H54 (cell line): ENCODE measurements around the gene PTMA.

ENCODE experiments used
- DNase-seq: peaks from one replicate; pipeline ENCODE4 v3.0.0; 2011; ENCODE audit warnings: low spot score, mixed read lengths; ENCODE audit not compliant: insufficient read length
- FAIRE-seq: peaks from 3 replicates; lab custom pipeline; 2011; peaks lifted over from hg19 to GRCh38; lab: Jason Lieb, UNC
- POLR2A ChIP-seq: IDR thresholded peaks from 2 replicates; pipeline ENCODE4 v1.6.1; 2011; ENCODE audit warnings: low read depth, mild to moderate bottlenecking, low read length

The PTMA gene

DNA sequence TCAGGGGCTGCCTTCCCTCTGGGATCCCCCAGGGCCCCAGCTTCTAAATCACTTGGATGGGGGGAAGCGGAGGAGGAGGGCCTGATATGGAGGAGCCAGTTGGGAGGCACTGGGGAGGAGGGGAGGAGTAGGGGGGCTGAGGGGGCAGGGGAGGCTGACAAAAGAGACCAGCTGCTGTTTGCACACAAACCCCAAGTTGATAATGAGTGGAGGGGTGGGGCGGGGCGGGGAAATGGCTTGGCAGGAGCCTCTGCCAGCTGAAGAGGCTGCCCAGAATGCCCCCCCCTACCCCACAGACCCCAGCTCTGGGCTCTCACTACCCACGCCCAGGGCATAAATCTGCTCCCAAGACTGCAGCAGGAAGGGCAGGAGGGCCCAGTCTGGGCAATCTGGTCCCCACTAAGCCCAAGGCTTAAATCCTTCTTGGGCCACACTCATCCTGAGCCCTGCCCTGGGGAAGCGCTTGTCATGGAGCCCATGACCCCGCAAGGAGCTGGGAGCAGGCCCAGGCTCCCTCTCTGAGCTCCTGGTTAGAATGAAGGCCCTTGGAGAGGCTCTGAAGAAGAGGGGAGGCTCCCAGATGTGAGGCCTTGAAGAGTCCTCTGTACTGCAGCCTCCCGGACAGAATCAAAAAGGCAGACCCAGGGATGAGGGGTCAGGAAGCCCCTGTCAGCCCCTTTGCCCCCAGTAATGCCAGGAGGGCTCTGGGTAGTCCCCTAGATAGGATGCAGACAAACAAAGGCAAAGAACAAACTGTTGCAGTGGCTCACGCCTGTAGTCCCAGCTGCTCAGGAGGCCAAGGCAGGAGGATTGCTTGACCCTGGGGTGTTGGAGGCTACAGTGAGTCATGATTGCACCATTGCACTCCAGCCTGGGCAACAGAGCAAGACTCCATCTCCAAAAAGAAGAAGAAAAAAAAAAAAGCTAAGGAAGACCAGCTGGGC lies 24.8 kb upstream of the PTMA start:
- FAIRE-seq: no peak
- TF ChIP-seq POLR2A: no peak
- DNase-seq: no peak

- FAIRE-seq (no peak), DNase-seq (no peak)
- TF ChIP-seq POLR2A: no peak
These were observed 23.8 kb upstream of the PTMA start for GRCh38 chr2:231684314-231685223.

GRCh38 chr2:231685349-231686191 lies 22.8 kb upstream of the PTMA start:
- TF ChIP-seq POLR2A: no peak
- no peak for DNase-seq
- no peak for FAIRE-seq

GRCh38 chr2:231686192-231687100 lies 21.9 kb upstream of the PTMA start:
- no peak for FAIRE-seq
- no peak for DNase-seq
- no peak for TF ChIP-seq POLR2A

GRCh38 chr2:231687133-231687852 lies 21.0 kb upstream of the PTMA start:
- TF ChIP-seq POLR2A: no peak
- no peak for DNase-seq
- FAIRE-seq: no peak

DNA sequence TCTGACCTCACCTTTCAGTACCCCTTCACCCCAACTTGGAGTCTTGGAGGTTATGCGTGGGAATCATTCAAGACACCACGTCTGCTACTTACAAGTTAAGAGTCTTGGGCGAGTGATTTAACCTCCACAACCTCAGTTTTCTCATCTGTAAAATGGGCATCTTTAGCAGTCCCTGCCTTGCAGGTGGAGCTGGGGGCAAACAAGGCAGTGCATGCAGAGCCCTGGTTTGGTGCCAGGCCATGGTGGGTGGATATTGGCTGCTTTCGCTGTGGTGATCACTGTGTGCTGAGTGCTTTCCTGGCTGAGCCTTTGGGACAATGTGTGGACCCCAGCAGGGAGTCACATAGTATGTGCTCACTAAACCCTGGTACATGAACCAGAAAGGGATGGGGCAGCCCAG lies 20.4 kb upstream of the PTMA start:
- no peak for DNase-seq
- no peak for TF ChIP-seq POLR2A
- FAIRE-seq: no peak

- DNase-seq (no peak), FAIRE-seq (no peak)
- TF ChIP-seq POLR2A: no peak
These were observed 19.6 kb upstream of the PTMA start for GRCh38 chr2:231688719-231689118.

GRCh38 chr2:231689124-231689893 lies 19.0 kb upstream of the PTMA start:
- no peak for TF ChIP-seq POLR2A
- FAIRE-seq (no peak), DNase-seq (no peak)

- no peak for TF ChIP-seq POLR2A
- FAIRE-seq (no peak), DNase-seq (no peak)
These were observed 17.0 kb upstream of the PTMA start for GRCh38 chr2:231691251-231691772.

- no peak for TF ChIP-seq POLR2A
These were observed 15.5 kb upstream of the PTMA start for GRCh38 chr2:231692847-231693246.

GRCh38 chr2:231693956-231694355 lies 14.4 kb upstream of the PTMA start:
- FAIRE-seq: no peak
- DNase-seq: no peak
- TF ChIP-seq POLR2A: no peak

More at GRCh38 chr2:231692847-231693246, 15.5 kb upstream of the PTMA start:
- DNase-seq: no peak
- no peak for FAIRE-seq
